OCI-LY3 (cell line): ENCODE measurements around the gene KIAA1671.

Source experiments
- H2AFZ ChIP-seq: fragments of 200-600, 300-600 bp; shearing (Covaris generic); 2 replicates; pipeline ENCODE4 v1.6.0; 2014; ENCODE audit warnings: antibody characterized with exemption, low read depth, low read length
- H3K27ac ChIP-seq: fragments of 200-600, 300-600 bp; sonication (generic); 2 replicates; pipeline ENCODE4 v1.5.1; 2014; ENCODE audit warnings: mild to moderate bottlenecking, low read length, moderate library complexity, mixed read lengths
- H3K27me3 ChIP-seq: fragments of 200-600, 300-600 bp; sonication (generic); 2 replicates; pipeline ENCODE4 v1.6.1; 2014; ENCODE audit warnings: low read depth, low read length, mixed read lengths
- H3K36me3 ChIP-seq: fragments of 200-600, 300-600 bp; sonication (generic); replicated peaks from 2 replicates; pipeline ENCODE3; 2014; ENCODE audit warnings: low read depth, low read length, mixed read lengths
- H3K4me1 ChIP-seq: fragments of 300-600, 200-600 bp; sonication (generic); 2 replicates; pipeline ENCODE4 v1.6.1; 2014; ENCODE audit warnings: low read length, mixed read lengths
- H3K4me2 ChIP-seq: fragments of 200-600, 300-600 bp; sonication (generic); 2 replicates; pipeline ENCODE4 v1.6.1; 2014; ENCODE audit warnings: low read length, mixed read lengths
- H3K4me3 ChIP-seq: fragments of 300-600, 200-600 bp; sonication (generic); 2 replicates; pipeline ENCODE4 v1.5.1; 2014; ENCODE audit warnings: antibody characterized with exemption, mild to moderate bottlenecking, low read length, moderate library complexity
- H3K79me2 ChIP-seq: fragments of 300-600, 200-600 bp; shearing (Covaris generic); 2 replicates; pipeline ENCODE4 v1.6.1; 2014; ENCODE audit warnings: mild to moderate bottlenecking, low read length, mixed read lengths
- H3K9ac ChIP-seq: fragments of 300-600, 200-600 bp; shearing (Covaris generic); 2 replicates; pipeline ENCODE4 v1.6.0; 2014; ENCODE audit warnings: mild to moderate bottlenecking, low read length, moderate library complexity
- H3K9me3 ChIP-seq: fragments of 200-600, 300-600 bp; shearing (Covaris generic); 2 replicates; pipeline ENCODE4 v1.6.1; 2014; ENCODE audit warnings: low read length, mixed read lengths; ENCODE audit not compliant: insufficient read depth
- H4K20me1 ChIP-seq: fragments of 200-600, 300-600 bp; sonication (generic); 2 replicates; pipeline ENCODE4 v1.6.1; 2016; ENCODE audit warnings: low read length, mixed read lengths; ENCODE audit not compliant: insufficient read depth
- EZH2phosphoT487 ChIP-seq: fragments of 200-600 bp; shearing (Covaris generic); IDR thresholded peaks from 2 replicates; pipeline ENCODE4 v1.6.1; 2018; ENCODE audit warnings: antibody characterized with exemption, mixed run types, low read depth
- TF ChIP-seq, protein P1 (sequence below): fragments of 200-600, 300-600 bp; sonication (generic); IDR thresholded peaks from 2 replicates; pipeline ENCODE4 v1.5.1; 2014; ENCODE audit warnings: antibody characterized with exemption, low read length, low read depth

The KIAA1671 gene

DNA sequence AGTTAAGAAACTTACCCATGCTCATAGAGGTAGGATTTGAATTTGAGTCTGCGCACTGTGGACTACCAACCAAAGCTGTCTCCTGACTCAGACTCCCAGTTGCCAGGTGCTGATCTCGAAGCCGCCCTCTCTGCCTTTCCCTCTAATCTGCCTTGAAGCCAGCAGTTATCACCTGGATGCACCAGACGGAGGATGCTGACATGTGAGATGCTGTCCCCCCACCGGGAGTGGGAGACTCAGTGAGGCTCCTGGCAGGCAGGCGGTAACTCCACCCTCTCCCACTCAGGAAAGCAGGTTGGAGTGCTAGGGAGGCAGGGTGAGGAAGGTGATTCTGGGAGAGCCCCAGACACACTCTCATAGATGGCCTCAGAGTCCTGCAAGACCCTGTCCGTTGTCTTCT is 40.4 kb downstream of the KIAA1671 start:
- Histone ChIP-seq H3K4me1 (no peaks in the 10 kb centered on the region), H4K20me1 (no peaks in the 10 kb centered on the region), H3K4me3 (no peak overlapping the region), H3K9ac (no peak overlapping the region), H3K79me2 (no peaks in the 10 kb centered on the region), H3K36me3 (no peaks in the 10 kb centered on the region), H3K4me2 (no peak overlapping the region), H3K9me3 (no peaks in the 10 kb centered on the region), H3K27me3 (peaks cover 41% of the 10 kb centered on the region), H3K27ac (no peak overlapping the region), H2AFZ (no peak overlapping the region)
- TF ChIP-seq, protein P1, sequence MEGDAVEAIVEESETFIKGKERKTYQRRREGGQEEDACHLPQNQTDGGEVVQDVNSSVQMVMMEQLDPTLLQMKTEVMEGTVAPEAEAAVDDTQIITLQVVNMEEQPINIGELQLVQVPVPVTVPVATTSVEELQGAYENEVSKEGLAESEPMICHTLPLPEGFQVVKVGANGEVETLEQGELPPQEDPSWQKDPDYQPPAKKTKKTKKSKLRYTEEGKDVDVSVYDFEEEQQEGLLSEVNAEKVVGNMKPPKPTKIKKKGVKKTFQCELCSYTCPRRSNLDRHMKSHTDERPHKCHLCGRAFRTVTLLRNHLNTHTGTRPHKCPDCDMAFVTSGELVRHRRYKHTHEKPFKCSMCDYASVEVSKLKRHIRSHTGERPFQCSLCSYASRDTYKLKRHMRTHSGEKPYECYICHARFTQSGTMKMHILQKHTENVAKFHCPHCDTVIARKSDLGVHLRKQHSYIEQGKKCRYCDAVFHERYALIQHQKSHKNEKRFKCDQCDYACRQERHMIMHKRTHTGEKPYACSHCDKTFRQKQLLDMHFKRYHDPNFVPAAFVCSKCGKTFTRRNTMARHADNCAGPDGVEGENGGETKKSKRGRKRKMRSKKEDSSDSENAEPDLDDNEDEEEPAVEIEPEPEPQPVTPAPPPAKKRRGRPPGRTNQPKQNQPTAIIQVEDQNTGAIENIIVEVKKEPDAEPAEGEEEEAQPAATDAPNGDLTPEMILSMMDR: no peak
- TF ChIP-seq EZH2phosphoT487: no peak

DNA sequence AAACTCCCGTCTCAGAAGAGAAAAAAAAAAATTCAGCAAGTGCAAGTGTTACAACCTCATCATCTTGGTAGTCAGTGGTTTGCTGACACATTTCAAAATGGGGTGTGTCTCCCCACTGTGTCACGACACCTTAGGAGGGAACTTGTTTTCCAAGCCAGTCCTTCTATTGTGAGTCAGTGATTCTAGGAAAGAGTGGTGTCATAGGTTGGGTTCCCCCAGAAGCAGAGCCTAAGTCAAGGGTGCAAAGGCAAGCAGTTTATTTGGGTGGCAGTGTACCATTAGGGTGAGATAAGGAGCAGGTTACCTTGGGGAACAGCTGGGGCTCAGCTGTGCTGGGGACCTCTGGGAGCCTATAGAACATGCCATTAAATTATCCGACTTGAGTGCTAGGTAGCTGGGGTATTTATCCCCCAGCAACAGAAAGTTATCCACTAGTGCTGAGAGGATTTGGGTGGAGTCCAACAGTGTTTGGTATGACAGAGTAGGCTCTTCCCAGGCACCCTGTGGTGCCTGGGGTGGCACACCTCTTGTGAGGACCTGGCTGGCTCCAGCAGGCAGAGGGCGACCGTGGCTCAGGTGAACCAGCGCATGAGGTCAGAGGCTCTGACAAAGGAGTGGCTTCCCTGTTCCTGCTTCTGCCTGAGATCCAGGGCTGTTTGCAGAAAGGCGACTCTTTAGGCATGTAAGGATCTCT is 41.7 kb downstream of the KIAA1671 start:
- H3K27ac ChIP-seq: no peak overlapping the region

DNA sequence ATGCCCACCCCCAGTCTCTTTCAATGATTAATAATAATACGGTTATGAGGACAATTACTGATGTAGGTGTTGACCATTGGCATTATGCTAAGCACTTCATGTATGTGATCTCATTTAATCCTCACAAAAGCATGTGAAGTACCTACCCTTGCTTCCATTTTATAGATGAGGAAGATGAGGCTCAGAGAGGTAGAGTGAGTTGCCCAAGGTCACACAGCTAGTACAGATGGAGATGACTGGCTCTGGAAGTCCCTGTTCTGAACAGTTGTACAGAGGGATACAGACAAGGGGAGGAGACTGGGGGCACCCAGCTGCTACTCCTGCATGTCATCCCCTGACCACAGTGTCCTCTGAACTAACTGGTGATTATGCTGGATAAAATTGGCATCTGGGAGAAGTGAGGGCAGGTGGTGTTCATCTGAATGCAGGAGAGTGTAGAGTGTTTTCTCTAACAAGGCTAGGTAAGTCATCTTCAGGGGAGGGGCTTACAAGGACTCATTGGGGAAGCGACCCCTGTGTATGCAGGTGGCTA is 43.2 kb downstream of the KIAA1671 start:
- H3K4me3 ChIP-seq: no peak overlapping the region
- H3K27me3 ChIP-seq: peaks cover 33% of the 10 kb centered on the region
- H3K4me2 ChIP-seq: no peak overlapping the region
- H3K4me1 ChIP-seq: no peaks in the 10 kb centered on the region
- no peaks in the 10 kb centered on the region for H3K9me3 ChIP-seq
- no peaks in the 10 kb centered on the region for H3K36me3 ChIP-seq
- H3K9ac ChIP-seq: no peak overlapping the region
- no peak overlapping the region for H3K27ac ChIP-seq
- no peaks in the 10 kb centered on the region for H3K79me2 ChIP-seq
- H4K20me1 ChIP-seq: no peaks in the 10 kb centered on the region
- TF ChIP-seq EZH2phosphoT487: no peak
- TF ChIP-seq, protein P1: no peak
- no peak overlapping the region for H2AFZ ChIP-seq

More for the DNA sequence above, 41.7 kb downstream of the KIAA1671 start:
- H3K4me1 ChIP-seq: no peaks in the 10 kb centered on the region
- H3K79me2 ChIP-seq: no peaks in the 10 kb centered on the region
- H3K9ac ChIP-seq: no peak overlapping the region
- no peak overlapping the region for H3K4me2 ChIP-seq
- TF ChIP-seq EZH2phosphoT487: no peak
- TF ChIP-seq, protein P1: no peak
- no peaks in the 10 kb centered on the region for H4K20me1 ChIP-seq
- H3K27me3 ChIP-seq: peaks cover 36% of the 10 kb centered on the region
- H3K9me3 ChIP-seq: no peaks in the 10 kb centered on the region
- no peak overlapping the region for H2AFZ ChIP-seq
- no peaks in the 10 kb centered on the region for H3K36me3 ChIP-seq
- no peak overlapping the region for H3K4me3 ChIP-seq

DNA sequence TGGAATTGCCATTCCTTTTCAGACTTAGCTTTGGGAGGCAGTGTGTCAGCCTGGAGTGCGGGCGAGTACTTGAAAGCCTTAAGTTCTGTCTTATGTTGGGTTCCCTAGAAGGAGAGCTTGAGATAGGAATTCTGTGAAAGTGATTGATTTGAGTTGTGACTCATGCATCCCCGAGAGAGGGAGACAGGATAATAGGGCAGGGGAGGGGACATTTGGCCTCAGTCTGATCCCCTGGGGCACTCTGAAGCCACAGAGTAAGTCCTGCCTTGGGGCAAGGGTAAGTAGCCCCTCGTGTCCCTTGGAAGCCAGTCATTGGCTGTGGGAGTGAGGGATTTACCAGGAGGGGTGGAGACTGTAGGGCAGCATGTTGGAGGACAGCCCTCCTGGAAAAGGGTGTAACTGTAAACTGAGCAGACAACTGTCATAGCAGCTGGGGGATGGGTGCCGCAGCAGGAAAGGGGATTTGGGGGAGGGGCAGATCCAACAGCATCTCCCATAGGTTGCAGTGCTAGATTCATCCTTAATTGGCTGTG is 44.0 kb downstream of the KIAA1671 start:
- TF ChIP-seq, protein P1: no peak
- no peak for TF ChIP-seq EZH2phosphoT487
- Histone ChIP-seq H3K27me3 (peaks cover 33% of the 10 kb centered on the region), H3K79me2 (no peaks in the 10 kb centered on the region), H3K4me1 (no peaks in the 10 kb centered on the region), H2AFZ (no peak overlapping the region), H3K27ac (no peak overlapping the region), H4K20me1 (no peaks in the 10 kb centered on the region), H3K9me3 (no peaks in the 10 kb centered on the region), H3K4me2 (no peak overlapping the region), H3K9ac (no peak overlapping the region), H3K36me3 (no peaks in the 10 kb centered on the region), H3K4me3 (no peak overlapping the region)
